ENCODE measurements around the gene MYLK. TPM values are rescaled to one million over a fixed set of nuclear protein-coding genes. Genes with fewer than 3 reads are reported as not detected.

MYLK gene
- total and polyA plus RNA-seq, 2 of the 4 experiments (the other 2 are of a cell fraction): 299 to 484 TPM

DNA sequence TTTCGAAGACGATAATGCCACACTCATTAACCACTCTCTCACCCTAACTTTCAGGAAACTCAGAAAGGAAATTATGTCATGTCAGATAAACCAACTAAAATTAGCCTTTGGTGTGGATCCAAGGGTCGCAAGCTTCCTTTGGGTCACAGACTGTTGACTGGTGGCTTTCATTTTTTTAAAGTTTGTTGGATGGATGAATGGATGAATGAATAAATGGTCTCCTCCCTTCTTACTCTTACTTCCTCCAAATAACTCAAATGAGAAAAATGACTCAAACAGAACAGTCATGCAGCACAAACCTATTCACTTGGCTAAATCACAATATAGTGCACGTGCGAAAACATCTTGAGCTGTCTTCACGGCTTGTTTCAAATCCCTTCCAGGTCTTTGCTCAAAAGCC, 216.3 kb downstream of the MYLK start:
- no peak for ATAC-seq (ENCODE audit: low read depth)
- BruUV-seq (replicated peaks): no TSS peak
- WGBS, 2 experiments (ENCODE audit: extremely low coverage in 2 of 2, insufficient read length in 1 of 2): no CpG with 5 or more reads among the region's 6 CpGs
- H4K5ac ChIP-seq (ENCODE audit: low read depth, low read length): no peak overlapping the region
- H2AK9ac ChIP-seq (replicated peaks; ENCODE audit: low read depth, low read length, poor library complexity): no peak overlapping the region
- H3K9me1 ChIP-seq (ENCODE audit: insufficient read depth, low read length): peaks cover 12% of the 10 kb centered on the region
- no peaks in the 10 kb centered on the region for H3K9me3 ChIP-seq (ENCODE audit: control insufficient read depth, insufficient read depth, low read length)
- H2BK20ac ChIP-seq (ENCODE audit: low read depth, low read length): no peak overlapping the region
- H3K18ac ChIP-seq (ENCODE audit: low read depth, low read length): no peak overlapping the region
- H4K20me1 ChIP-seq (ENCODE audit: insufficient read depth, low read length): 0 out of 2 replicates have a peak, but pooled peaks cover 4% of the 10 kb centered on the region
- no peak overlapping the region for H4K8ac ChIP-seq (ENCODE audit: low read depth in 2 of 2, low read length in 2 of 2)
- peaks cover 0 to 17% of the 10 kb centered on the region in 2 experiments; a peak in 2 of 4 replicates for H3K79me1 ChIP-seq (ENCODE audit: low read depth in 1 of 2, low read length in 2 of 2)
- H4K91ac ChIP-seq (ENCODE audit: insufficient read depth, low read depth, low read length): no peak overlapping the region
- H2AK5ac ChIP-seq (ENCODE audit: low read depth, low read length): no peak overlapping the region
- ChIA-PET POLR2A (ENCODE audit: unreplicated experiment) (no interaction called here), CTCF (no interaction called here)
- H3K4me3 ChIP-seq (ENCODE audit: insufficient read depth, low read depth, low read length): no peak overlapping the region
- H3K14ac ChIP-seq (replicated peaks; ENCODE audit: low read depth, low read length): no peak overlapping the region
- no peaks in the 10 kb centered on the region for H3K27me3 ChIP-seq (ENCODE audit: control insufficient read depth, insufficient read depth, low read length)
- H3K27ac ChIP-seq (ENCODE audit: insufficient read depth, low read length): no peak overlapping the region
- peak; percentile 63; the same call in 1 of the 2 replicates for TF ChIP-seq BHLHE40 (IDR thresholded peaks at IDR 0.05; ENCODE audit: low read depth, low read length)
- no peak for TF ChIP-seq RFX5 (IDR thresholded peaks at IDR 0.05; ENCODE audit: low read depth, low read length)
- TF ChIP-seq SMC3 (IDR thresholded peaks at IDR 0.05; ENCODE audit: low read depth, low read length): no peak
- no peak for TF ChIP-seq RCOR1 (IDR thresholded peaks at IDR 0.05; ENCODE audit: insufficient replicate concordance, low read length)
- no peak for TF ChIP-seq RAD21 (IDR thresholded peaks at IDR 0.05; ENCODE audit: low read length)
- TF ChIP-seq MAFK (IDR thresholded peaks at IDR 0.05; ENCODE audit: low read depth, low read length): no peak
- H2BK15ac ChIP-seq (ENCODE audit: low read depth, low read length): no peak overlapping the region
- H3K9ac ChIP-seq (ENCODE audit: low read depth, low read length): no peak overlapping the region
- H2BK5ac ChIP-seq (ENCODE audit: low read depth, low read length, poor library complexity, severe bottlenecking): no peak overlapping the region
- H3K4me2 ChIP-seq (ENCODE audit: low read depth, low read length): no peak overlapping the region
- peaks cover 67% of the 10 kb centered on the region for H3K36me3 ChIP-seq (ENCODE audit: control insufficient read depth, insufficient read depth, low read length)
- in situ Hi-C loops (cut with MboI; ENCODE audit: low sequenced_read_pairs) (no loop called here), intact Hi-C loops (cut with micrococcal nuclease) (no loop called here), dilution Hi-C loops (cut with HindIII; ENCODE audit: low sequenced_read_pairs, unreplicated experiment) (no loop called here)
- no peak overlapping the region for H3K23ac ChIP-seq (ENCODE audit: low read depth, low read length)
- H2BK120ac ChIP-seq (ENCODE audit: low read depth, low read length): no peak overlapping the region
- H3K4ac ChIP-seq (ENCODE audit: low read depth, low read length): no peak overlapping the region
- no peak overlapping the region for H3K56ac ChIP-seq (ENCODE audit: extremely low read depth, insufficient read depth, low read length)
- peak; percentile 46 for DNase-seq
- peaks cover 3% of the 10 kb centered on the region; the same call in 1 of the 2 replicates for H3K4me1 ChIP-seq (ENCODE audit: control insufficient read depth, insufficient read depth, low read length)
- no peak overlapping the region for H2AFZ ChIP-seq (replicated peaks; ENCODE audit: low read length, poor library complexity)

Data from IMR-90 (cell line).